Activated T-cell treated with anti-CD3 and anti-CD28 coated beads, Interleukin-2, amount 50 U/mL, for 4 hours (primary cell): ENCODE measurements around the gene SMC1B. TPM values are rescaled to one million over a fixed set of nuclear protein-coding genes. Genes with fewer than 3 reads are reported as not detected.
"Not testable (repeated sequence)": the region's sequence is repeated elsewhere in the genome, so short reads cannot be mapped to it uniquely, and the experiment has no call there.

Experiments used
- ATAC-seq, 2 donors: fragments of 200-7000 bp; cut with Tn5 transposase; one replicate each; pipeline ENCODE4 v1.10.0; 2021
- DNase-seq: peaks from one replicate; pipeline ENCODE4 v3.0.0-alpha.2; 2020
- H3K27me3 Mint-ChIP-seq: one replicate; pipeline ENCODE4 v1.8.0; 2021; ENCODE audit warnings: low read depth, mixed read lengths
- H3K36me3 Mint-ChIP-seq: one replicate; pipeline ENCODE4 v1.8.0; 2022; ENCODE audit warnings: mixed read lengths; ENCODE audit not compliant: insufficient read depth
- H3K4me1 Mint-ChIP-seq: one replicate; pipeline ENCODE4 v1.8.0; 2021; ENCODE audit warnings: low read depth, mixed read lengths
- H3K4me3 Mint-ChIP-seq: one replicate; pipeline ENCODE4 v1.8.0; 2021; ENCODE audit warnings: mild to moderate bottlenecking, moderate library complexity, mixed read lengths
- H3K9me3 Mint-ChIP-seq: one replicate; pipeline ENCODE4 v1.8.0; 2021; ENCODE audit warnings: mixed read lengths
- total RNA-seq, 3 donors: library from RNA; stranded (reverse); gene quantifications; one replicate each; pipeline ENCODE4 v1.2.1, GENCODE V29; 2021

Gene SMC1B
- total RNA-seq, 3 donors from 2014 or later = 0.13 to 0.24 (median 0.18) TPM

DNA sequence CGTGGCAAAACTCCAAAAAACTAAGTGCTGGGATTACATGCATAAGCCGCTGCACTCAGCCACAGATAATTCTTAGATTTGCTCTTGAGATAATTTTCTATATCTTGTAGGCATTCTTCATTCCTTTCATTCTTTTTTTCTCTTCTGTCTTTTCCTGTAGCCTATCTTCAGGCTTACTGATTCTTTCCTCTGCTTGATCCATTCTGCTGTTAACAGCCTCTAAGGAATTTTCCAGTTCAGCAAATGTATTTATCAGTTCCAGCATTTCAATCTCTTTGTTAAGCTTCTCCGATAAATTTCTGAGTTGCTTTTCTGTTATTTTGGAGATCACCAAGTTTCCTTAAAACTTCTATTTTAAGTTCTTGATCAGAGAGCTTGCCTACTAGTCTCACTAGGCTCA lies 46.7 kb downstream of the SMC1B start:
- Mint-ChIP-seq H3K4me1 (no peaks in the 10 kb centered on the region), H3K9me3 (peaks cover 10% of the 10 kb centered on the region), H3K4me3 (no peak overlapping the region), H3K36me3 (no peaks in the 10 kb centered on the region), H3K27me3 (peaks cover 4% of the 10 kb centered on the region)
- ATAC-seq = no peak
- DNase-seq = no peak

DNA sequence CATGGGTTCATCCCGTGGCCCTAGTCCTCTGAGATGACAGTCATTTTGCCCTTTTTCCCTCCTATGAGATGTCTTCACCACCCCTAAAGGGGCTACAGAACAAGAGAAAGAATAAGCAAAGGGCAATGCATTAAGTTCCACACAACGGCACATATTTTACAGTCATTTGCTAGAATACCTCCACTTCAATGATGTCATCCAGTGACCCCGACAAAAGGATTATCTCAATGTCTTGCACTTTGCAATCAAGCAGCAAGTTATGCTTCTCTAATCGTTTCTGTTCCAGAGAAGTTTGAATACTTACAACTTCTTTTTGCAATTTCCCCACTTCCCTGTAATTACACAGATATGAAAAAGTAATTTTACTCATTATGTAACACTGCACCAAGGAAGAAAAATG lies 53.8 kb downstream of the SMC1B start:
- H3K36me3 Mint-ChIP-seq = no peaks in the 10 kb centered on the region
- DNase-seq (no peak), ATAC-seq (no peak)
- no peak overlapping the region for H3K4me3 Mint-ChIP-seq
- peaks cover 2% of the 10 kb centered on the region for H3K4me1 Mint-ChIP-seq
- H3K9me3 Mint-ChIP-seq = no peaks in the 10 kb centered on the region
- peaks cover 2% of the 10 kb centered on the region for H3K27me3 Mint-ChIP-seq

DNA sequence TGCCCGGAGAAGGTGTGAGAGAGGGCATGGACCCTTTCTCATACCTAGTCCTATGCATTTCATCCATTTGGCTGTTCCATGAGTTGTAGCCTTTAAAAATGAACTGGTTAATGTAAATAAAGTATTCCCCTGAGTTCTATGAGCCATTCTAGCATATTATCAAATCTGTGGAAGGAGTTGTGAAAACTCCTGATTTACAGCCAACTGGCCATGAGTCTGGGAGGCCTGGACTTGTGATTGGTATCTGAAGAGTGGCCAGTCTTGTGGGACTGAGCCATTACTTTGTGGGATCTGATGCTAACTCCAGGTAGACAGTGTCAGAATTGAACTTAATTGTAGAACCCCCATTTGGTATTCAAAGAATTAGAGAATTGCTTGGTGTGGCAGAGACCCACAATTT lies 55.3 kb downstream of the SMC1B start:
- H3K36me3 Mint-ChIP-seq = no peaks in the 10 kb centered on the region
- H3K9me3 Mint-ChIP-seq = no peaks in the 10 kb centered on the region
- H3K27me3 Mint-ChIP-seq = no peaks in the 10 kb centered on the region
- H3K4me1 Mint-ChIP-seq = peaks cover 9% of the 10 kb centered on the region
- no peak for ATAC-seq
- no peak overlapping the region for H3K4me3 Mint-ChIP-seq
- no peak for DNase-seq

DNA sequence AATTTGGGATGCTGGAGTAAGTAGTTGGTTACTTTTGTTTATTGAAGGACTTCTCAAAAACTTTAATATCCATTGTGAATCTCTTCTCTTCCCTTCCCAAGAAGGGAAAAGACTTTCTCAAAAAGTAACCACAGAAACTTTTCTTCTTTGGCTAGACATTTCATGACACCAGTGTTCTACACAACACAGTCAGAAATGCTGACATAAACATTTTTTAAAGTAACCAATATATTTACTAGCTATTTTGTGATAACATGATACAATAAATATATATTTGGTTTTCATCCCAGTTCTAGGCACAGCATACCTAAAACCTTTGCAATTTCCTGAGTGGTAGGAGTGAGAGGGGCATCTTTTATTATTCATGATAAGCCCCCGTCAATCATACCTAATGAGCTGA lies 55.9 kb downstream of the SMC1B start:
- H3K4me1 Mint-ChIP-seq = peaks cover 9% of the 10 kb centered on the region
- H3K9me3 Mint-ChIP-seq = no peaks in the 10 kb centered on the region
- no peaks in the 10 kb centered on the region for H3K36me3 Mint-ChIP-seq
- H3K4me3 Mint-ChIP-seq = no peak overlapping the region
- DNase-seq = no peak
- no peaks in the 10 kb centered on the region for H3K27me3 Mint-ChIP-seq
- ATAC-seq = no peak

DNA sequence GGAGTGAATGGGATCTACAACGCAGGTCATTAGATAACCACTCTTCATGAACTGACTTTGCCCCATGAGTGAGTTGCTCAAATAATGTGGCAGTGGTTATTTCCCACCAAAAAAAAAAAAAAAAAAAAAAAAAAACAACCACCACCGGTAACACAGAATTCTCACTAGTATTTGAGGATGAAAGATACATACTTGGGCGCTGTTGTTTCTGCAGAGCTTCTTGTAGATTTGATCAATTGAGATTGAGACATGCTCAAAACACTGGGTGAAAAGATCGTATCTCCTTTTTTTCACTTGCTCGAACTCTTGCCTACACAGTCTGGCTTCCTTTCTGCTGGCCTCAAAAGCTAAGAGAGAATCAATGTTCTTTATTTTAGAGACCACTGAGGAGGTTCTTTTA lies 59.6 kb downstream of the SMC1B start:
- ATAC-seq (no peak), DNase-seq (no peak)
- no peaks in the 10 kb centered on the region for H3K36me3 Mint-ChIP-seq
- H3K9me3 Mint-ChIP-seq = no peaks in the 10 kb centered on the region
- peaks cover 11% of the 10 kb centered on the region for H3K4me1 Mint-ChIP-seq
- no peak overlapping the region for H3K4me3 Mint-ChIP-seq
- H3K27me3 Mint-ChIP-seq = no peaks in the 10 kb centered on the region

DNA sequence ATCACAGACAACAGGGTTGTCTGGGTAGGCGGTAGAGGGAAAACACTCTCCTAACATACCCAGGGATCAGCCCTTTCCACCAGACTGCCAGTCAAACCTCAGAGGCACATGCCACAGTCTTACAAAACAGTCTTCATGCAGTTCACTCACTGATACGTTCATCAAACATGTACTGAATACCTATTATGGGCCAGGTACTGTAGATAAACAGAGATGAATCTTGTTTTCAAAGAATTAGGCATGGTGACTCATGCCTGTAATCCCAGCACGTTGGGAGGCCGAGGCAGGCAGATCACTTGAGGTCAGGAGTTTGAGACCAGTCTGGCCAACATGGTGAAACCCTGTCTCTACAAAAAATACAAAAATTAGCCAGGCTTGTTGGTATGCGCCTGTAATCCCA lies 60.6 kb downstream of the SMC1B start:
- peaks cover 11% of the 10 kb centered on the region for H3K4me1 Mint-ChIP-seq
- H3K27me3 Mint-ChIP-seq, H3K36me3 Mint-ChIP-seq, H3K4me3 Mint-ChIP-seq, DNase-seq, ATAC-seq, H3K9me3 Mint-ChIP-seq: not testable (repeated sequence)

DNA sequence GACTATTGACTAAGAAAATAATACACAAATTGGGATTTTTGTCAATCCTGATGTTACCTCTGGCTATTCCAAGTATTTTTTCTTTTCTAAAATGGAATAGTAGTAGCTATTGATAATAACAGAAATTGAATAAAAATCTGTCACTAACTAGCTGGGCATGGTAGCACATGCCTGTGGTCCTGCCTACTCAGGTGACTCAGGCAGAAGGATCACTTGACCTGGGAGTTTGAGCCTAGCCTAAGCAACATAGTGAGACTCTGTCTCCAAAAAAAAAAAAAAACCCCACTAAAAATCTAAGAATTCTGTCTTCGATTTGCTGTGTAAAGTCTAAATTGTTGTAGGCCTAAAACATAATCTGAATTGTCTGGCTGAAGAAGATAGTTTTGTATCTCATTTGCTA lies 61.4 kb downstream of the SMC1B start:
- Mint-ChIP-seq H3K36me3 (peaks cover under 1% of the 10 kb centered on the region), H3K9me3 (no peaks in the 10 kb centered on the region), H3K27me3 (no peaks in the 10 kb centered on the region), H3K4me1 (peaks cover 11% of the 10 kb centered on the region), H3K4me3 (no peak overlapping the region)
- DNase-seq (no peak), ATAC-seq (no peak)

DNA sequence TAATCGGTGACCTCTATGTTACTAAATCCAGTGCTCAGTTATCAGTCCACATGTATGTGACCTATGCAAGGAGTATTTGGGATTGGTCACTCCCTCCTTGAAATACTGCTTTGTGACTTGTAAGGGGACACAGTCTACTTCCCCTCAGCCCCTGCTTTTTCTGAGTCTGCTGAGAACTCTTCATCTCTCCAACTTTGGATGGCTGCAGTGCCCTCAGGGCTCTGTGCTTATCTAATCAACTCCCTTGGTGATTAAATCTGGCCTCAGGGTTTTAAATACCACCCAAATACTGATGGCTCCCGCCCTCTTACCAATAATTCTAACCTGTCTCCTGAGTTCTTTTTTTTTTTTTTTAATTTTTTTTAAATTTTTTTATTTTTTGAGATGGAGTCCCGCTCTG lies 63.5 kb downstream of the SMC1B start:
- Mint-ChIP-seq H3K27me3 (no peaks in the 10 kb centered on the region), H3K4me3 (no peak overlapping the region)

DNA sequence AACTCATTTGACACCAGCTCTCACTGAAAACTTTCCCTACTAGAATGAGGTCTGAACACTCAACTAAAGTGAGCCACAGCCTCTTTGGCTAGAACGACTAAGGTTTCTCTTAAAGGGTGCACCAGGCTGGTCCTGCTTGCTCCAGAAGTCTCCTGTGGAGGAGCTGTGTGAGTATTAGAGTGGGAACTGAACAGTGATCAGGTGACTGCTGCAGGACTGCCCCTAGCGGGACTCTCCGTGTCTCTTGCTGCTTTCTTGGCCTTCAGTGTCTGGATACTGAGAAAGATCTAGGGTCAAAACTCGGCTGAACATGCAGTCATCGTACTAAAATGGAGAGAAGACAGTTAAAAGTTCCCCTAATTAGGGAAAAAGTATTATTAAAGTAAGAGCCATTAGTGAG lies 69.1 kb downstream of the SMC1B start:
- Mint-ChIP-seq H3K36me3 (peaks cover 30% of the 10 kb centered on the region), H3K27me3 (no peaks in the 10 kb centered on the region), H3K4me3 (no peak overlapping the region), H3K4me1 (peaks cover 24% of the 10 kb centered on the region), H3K9me3 (no peaks in the 10 kb centered on the region)
- no peak for ATAC-seq
- no peak for DNase-seq

More for the DNA sequence above, 63.5 kb downstream of the SMC1B start:
- peaks cover 11% of the 10 kb centered on the region for H3K4me1 Mint-ChIP-seq
- peaks cover 12% of the 10 kb centered on the region for H3K36me3 Mint-ChIP-seq
- no peak for ATAC-seq
- DNase-seq = no peak
- no peaks in the 10 kb centered on the region for H3K9me3 Mint-ChIP-seq

DNA sequence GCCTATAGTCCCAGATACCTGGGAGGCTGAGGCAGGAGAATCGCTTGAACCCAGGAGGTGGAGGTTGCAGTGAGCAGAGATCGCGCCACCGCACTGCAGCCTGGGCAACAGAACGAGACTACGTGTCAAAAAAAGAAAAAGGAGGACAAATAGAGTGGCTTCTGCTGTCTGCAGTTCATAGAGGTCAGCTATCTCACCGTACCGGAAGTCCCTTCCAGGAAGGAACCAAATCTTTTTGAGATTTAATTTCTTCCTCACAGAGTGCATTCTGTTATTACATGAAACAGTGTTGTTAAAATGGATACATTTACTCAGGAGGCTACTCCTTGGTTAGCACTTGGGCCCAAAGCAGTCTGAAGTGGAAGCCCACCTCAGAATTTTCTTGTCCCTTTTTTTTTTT lies 70.3 kb downstream of the SMC1B start:
- Mint-ChIP-seq H3K36me3 (peaks cover 33% of the 10 kb centered on the region), H3K27me3 (no peaks in the 10 kb centered on the region), H3K4me1 (peaks cover 24% of the 10 kb centered on the region), H3K9me3 (no peaks in the 10 kb centered on the region), H3K4me3 (no peak overlapping the region)
- ATAC-seq (no peak), DNase-seq (no peak)

DNA sequence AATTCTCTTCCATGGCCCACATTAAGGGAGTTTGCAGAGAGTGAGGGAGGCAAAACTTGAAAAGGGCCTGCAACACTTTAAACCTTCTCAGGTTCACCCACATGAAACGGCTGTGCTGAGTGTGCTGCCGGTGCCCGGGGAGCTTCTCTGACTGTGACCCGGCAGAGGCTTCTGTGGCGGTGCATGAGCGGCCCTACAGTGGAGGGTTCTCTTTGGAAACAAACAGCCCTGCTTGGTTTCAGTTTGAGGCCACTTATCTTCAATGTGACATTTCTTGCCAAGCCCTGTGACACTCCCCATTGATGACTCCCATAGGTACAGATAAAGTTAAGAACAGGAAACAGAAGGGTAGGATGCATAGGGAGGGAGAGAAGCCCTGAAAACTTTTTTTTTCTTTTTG lies 71.9 kb downstream of the SMC1B start:
- Mint-ChIP-seq H3K4me1 (peaks cover 27% of the 10 kb centered on the region), H3K27me3 (no peaks in the 10 kb centered on the region), H3K36me3 (peaks cover 43% of the 10 kb centered on the region), H3K9me3 (no peaks in the 10 kb centered on the region), H3K4me3 (no peak overlapping the region)
- no peak for DNase-seq
- peak in 1 of 2 donors; percentile 95 for ATAC-seq

DNA sequence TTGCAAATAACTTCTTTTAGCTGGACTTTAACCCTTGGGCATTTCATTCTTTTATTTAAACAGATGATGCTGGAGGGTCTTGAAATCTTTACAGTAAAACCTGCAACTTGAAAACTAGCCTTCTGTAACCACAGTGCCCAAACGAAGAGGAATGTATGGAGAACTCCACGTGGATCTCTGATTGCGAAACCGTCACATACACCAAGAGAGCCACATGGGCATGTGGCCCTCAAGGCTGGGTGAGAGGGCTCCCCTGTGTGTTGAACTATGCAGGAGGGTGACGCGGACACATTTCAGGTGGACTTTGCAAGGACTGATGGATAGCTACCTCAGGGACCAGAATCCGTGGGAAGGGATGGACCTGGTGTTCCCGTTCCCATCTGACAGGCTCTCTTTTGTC lies 73.1 kb downstream of the SMC1B start:
- no peak for ATAC-seq
- Mint-ChIP-seq H3K9me3 (no peaks in the 10 kb centered on the region), H3K36me3 (peaks cover 50% of the 10 kb centered on the region), H3K4me3 (no peak overlapping the region), H3K4me1 (peaks cover 27% of the 10 kb centered on the region), H3K27me3 (no peaks in the 10 kb centered on the region)
- no peak for DNase-seq

DNA sequence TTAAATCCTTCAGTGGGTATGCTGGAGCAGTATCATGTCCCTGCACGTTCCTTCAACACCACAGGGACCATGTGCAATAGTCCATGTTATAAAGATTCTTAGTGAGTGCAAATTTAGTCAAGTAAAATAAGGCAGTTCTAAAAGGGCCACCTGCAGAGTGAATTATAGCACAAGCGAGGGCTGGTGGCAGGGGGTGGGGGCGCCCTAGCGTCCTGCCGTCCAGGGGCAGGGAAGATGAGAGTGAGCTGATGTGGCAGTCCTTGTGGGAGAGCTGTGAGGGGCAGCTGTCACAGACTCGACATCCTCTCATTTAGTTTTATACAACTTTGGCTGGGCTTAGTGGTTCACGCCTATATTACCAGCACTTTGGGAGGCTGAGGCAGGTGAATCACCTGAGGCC lies 74.6 kb downstream of the SMC1B start:
- Mint-ChIP-seq H3K36me3 (peaks cover 47% of the 10 kb centered on the region), H3K4me3 (no peak overlapping the region), H3K27me3 (no peaks in the 10 kb centered on the region), H3K4me1 (peaks cover 32% of the 10 kb centered on the region), H3K9me3 (no peaks in the 10 kb centered on the region)
- DNase-seq (no peak), ATAC-seq (no peak)

DNA sequence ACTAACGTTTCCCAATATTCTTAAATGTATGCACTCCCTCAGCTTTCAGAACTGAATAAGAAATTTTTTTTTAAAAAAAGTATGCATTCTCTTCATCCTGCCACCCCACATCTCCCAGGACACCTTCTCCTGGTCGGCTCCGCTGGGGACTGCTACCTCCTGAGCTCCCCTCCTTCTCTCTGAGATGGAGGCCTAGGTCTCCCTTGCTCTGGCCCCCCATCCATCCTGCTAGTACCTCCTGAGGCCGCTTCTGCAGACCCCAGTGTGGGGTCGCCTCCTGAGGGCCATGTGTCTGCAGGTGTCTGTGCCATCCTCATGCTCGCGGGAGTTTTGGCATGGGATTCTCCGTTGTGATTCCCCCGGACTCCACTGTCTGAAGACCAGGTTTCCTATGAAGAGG lies 75.9 kb downstream of the SMC1B start:
- Mint-ChIP-seq H3K36me3 (peaks cover 45% of the 10 kb centered on the region), H3K4me3 (no peak overlapping the region), H3K27me3 (no peaks in the 10 kb centered on the region), H3K9me3 (no peaks in the 10 kb centered on the region), H3K4me1 (peaks cover 32% of the 10 kb centered on the region)
- DNase-seq (no peak), ATAC-seq (no peak)

DNA sequence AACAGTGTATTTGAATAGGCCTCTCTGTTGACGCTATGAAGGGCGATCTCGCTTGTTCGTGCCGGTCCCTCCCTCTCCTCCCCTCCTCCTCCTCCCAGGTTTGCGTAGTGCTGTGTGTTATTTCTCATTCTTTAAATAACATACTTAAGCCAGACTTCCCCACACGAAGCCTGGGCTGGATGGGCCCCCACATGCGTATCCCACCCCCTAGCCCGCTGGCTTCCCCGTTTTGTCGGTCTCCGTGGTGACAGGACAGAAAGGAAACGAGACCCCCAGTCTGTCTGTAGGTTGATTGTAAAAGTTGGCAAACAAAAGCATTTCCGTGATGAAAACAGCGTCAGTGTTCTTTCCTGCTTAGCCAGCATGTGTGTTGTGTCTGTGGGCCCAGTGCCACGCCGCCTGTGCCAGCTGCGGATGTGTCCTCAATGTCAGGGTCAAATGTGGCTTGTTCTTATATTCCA lies 76.4 kb downstream of the SMC1B start:
- H3K4me1 Mint-ChIP-seq = peaks cover 30% of the 10 kb centered on the region
- H3K27me3 Mint-ChIP-seq = no peaks in the 10 kb centered on the region
- no peaks in the 10 kb centered on the region for H3K9me3 Mint-ChIP-seq
- H3K4me3 Mint-ChIP-seq = no peak overlapping the region
- ATAC-seq = no peak
- peaks cover 45% of the 10 kb centered on the region for H3K36me3 Mint-ChIP-seq
- no peak for DNase-seq
